Measurements from ENCODE around the gene RALGPS2. TPM values are rescaled to one million over a fixed set of nuclear protein-coding genes. Genes with fewer than 3 reads are reported as not detected.

Gene RALGPS2
- total RNA-seq, 1 donor from 2014 or later = 33.9 TPM

DNA sequence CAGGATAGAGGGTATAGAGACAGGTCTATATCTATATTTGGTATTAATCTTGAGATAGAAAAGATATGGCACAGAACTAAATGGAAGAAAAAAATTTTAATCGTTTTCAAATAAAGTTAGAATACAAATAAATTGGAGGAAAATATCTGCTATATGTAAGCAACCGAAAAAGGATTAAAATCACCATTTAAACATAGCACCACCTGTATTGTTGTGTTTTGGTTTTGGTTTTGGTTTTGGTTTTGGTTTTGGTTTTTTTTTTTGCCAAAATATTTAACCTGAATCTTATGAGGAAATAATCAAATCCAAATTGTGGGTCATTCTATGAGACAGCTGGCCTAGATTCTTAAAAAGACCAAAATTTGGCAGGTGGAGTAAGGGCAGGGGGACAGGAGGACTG is 174.4 kb downstream of the RALGPS2 start:
- DNase-seq (ENCODE audit: low read depth, low spot score) = no peak
- H3K36me3 Mint-ChIP-seq (ENCODE audit: low read depth) = peaks cover 39% of the 10 kb centered on the region
- no peaks in the 10 kb centered on the region for H3K27me3 Mint-ChIP-seq (ENCODE audit: low read depth)
- H3K4me3 Mint-ChIP-seq = no peak overlapping the region
- peaks cover 9% of the 10 kb centered on the region for H3K9me3 Mint-ChIP-seq
- TF ChIP-seq, protein P1, sequence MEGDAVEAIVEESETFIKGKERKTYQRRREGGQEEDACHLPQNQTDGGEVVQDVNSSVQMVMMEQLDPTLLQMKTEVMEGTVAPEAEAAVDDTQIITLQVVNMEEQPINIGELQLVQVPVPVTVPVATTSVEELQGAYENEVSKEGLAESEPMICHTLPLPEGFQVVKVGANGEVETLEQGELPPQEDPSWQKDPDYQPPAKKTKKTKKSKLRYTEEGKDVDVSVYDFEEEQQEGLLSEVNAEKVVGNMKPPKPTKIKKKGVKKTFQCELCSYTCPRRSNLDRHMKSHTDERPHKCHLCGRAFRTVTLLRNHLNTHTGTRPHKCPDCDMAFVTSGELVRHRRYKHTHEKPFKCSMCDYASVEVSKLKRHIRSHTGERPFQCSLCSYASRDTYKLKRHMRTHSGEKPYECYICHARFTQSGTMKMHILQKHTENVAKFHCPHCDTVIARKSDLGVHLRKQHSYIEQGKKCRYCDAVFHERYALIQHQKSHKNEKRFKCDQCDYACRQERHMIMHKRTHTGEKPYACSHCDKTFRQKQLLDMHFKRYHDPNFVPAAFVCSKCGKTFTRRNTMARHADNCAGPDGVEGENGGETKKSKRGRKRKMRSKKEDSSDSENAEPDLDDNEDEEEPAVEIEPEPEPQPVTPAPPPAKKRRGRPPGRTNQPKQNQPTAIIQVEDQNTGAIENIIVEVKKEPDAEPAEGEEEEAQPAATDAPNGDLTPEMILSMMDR (conservative IDR thresholded peaks at IDR 0.05) = no peak
- no peaks in the 10 kb centered on the region for H3K4me1 Mint-ChIP-seq
- H3K27ac Mint-ChIP-seq (ENCODE audit: unreplicated experiment) = no peak overlapping the region

DNA sequence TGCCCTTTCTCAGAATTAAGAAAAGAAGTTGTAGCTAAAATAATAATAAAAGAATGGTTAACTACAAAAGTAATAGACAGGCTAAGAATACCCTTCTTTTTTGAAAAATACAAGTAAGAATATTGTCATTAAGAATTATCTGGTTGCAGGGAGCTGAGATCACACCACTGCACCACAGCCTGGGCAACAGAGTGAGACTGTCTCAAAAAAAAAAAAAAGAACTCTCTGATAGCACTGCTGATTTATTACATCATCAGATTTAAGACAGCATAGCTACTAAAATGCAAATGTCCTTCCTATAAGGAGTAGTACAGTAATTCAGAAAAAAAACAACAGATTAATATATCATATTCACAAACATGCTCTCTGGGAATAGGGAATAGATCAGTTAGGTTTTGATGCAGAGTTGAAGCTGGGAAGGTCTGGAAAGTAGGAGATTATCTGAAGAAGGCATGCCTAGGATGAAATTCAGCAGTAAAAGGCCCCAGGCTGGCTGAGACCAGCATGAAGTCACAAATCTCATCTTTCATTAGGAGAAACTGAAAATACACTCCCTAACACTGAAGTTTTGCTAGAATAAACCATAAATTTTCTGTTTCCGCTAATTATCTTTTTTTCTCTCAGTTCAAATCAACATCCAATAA is 176.6 kb downstream of the RALGPS2 start:
- Mint-ChIP-seq H3K27ac (ENCODE audit: unreplicated experiment) (no peak overlapping the region), H3K9me3 (peaks cover 6% of the 10 kb centered on the region), H3K27me3 (ENCODE audit: low read depth) (no peaks in the 10 kb centered on the region), H3K4me3 (no peak overlapping the region), H3K4me1 (no peaks in the 10 kb centered on the region), H3K36me3 (ENCODE audit: low read depth) (peaks cover 33% of the 10 kb centered on the region)
- DNase-seq (ENCODE audit: low read depth, low spot score) = no peak
- TF ChIP-seq, protein P1 (conservative IDR thresholded peaks at IDR 0.05) = no peak

DNA sequence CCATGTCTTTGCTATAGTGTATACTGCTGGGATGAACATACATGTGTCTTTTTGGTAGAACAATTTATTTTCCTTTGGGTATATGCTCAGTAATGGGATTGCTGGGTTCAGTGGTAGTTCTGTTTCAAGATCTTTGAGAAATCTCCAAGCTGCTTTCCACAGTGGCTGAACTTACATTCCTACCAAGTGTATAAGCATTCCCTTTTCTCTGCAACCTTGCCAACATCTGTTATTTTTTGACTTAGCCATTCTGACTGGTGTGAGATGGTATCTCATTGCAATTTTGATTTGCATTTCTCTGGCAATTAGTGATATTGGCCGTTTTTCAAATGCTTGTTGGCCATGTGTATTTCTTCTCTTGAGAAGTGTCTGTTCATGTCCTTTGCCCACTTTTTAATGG is 183.3 kb downstream of the RALGPS2 start:
- no peaks in the 10 kb centered on the region for H3K4me1 Mint-ChIP-seq
- H3K27me3 Mint-ChIP-seq (ENCODE audit: low read depth) = no peaks in the 10 kb centered on the region
- no peak overlapping the region for H3K27ac Mint-ChIP-seq (ENCODE audit: unreplicated experiment)
- TF ChIP-seq, protein P1 (conservative IDR thresholded peaks at IDR 0.05) = no peak
- peaks cover 50% of the 10 kb centered on the region for H3K36me3 Mint-ChIP-seq (ENCODE audit: low read depth)
- H3K4me3 Mint-ChIP-seq = no peak overlapping the region
- H3K9me3 Mint-ChIP-seq = peaks cover 9% of the 10 kb centered on the region
- DNase-seq (ENCODE audit: low read depth, low spot score) = no peak

DNA sequence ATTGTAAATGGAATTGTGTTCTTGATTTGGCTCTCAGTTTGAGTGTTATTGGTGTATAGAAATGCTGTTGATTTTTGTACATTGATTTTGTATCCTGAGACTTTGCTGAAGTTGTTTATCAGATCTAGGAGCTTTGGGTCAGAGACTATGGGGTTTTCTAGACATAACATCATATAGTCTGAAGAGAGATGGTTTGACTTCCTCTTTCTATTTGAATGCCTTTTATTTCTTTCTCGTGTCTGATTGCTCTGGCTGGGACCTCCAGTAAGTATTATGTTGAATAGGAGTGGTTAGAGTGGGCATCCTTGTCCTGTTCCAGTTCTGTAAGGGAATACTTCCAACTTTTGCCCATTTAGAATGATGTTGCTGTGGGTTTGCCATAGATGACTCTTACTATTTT is 185.0 kb downstream of the RALGPS2 start:
- H3K4me1 Mint-ChIP-seq = no peaks in the 10 kb centered on the region
- H3K27me3 Mint-ChIP-seq (ENCODE audit: low read depth) = no peaks in the 10 kb centered on the region
- H3K9me3 Mint-ChIP-seq = peaks cover 5% of the 10 kb centered on the region
- peaks cover 37% of the 10 kb centered on the region for H3K36me3 Mint-ChIP-seq (ENCODE audit: low read depth)
- no peak overlapping the region for H3K4me3 Mint-ChIP-seq
- TF ChIP-seq, protein P1 (conservative IDR thresholded peaks at IDR 0.05) = no peak
- no peak overlapping the region for H3K27ac Mint-ChIP-seq (ENCODE audit: unreplicated experiment)
- DNase-seq (ENCODE audit: low read depth, low spot score) = no peak

DNA sequence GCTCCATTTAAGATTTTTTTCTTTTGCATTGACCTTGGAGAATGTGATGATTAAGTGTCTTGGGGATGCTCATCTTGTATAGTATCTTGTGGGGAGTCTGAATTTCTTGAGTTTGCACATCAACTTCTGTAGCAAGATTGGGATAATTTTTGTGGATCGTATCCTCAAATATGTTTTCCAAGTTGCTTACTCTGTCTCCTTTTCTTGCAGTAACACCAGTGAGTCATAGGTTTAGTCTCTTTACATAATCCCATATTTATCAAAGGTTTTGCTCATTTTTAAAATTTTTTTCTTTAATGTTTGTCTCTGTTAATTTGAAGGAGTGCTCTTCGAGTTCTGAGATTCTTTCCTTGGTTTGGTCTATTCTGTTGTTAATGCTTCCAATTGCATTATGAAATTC is 187.6 kb downstream of the RALGPS2 start:
- TF ChIP-seq, protein P1 (conservative IDR thresholded peaks at IDR 0.05) = no peak
- peaks cover 5% of the 10 kb centered on the region for H3K9me3 Mint-ChIP-seq
- no peaks in the 10 kb centered on the region for H3K27me3 Mint-ChIP-seq (ENCODE audit: low read depth)
- peaks cover 31% of the 10 kb centered on the region for H3K36me3 Mint-ChIP-seq (ENCODE audit: low read depth)
- DNase-seq (ENCODE audit: low read depth, low spot score) = no peak
- H3K27ac Mint-ChIP-seq (ENCODE audit: unreplicated experiment) = no peak overlapping the region
- H3K4me3 Mint-ChIP-seq = no peak overlapping the region
- peaks cover 9% of the 10 kb centered on the region for H3K4me1 Mint-ChIP-seq

Data from neural crest cell (in vitro differentiated cells).